GM10248 (cell line): ENCODE measurements around the gene WDR75.

Experiments
- CTCF ChIA-PET: fragments of 300-600 bp; sonication (Branson Sonifier 250); formaldehyde crosslinking; extraction: SDS; loops from one replicate; lab custom pipeline; 2021; ENCODE audit warnings: antibody characterized with exemption; lab: Yijun Ruan, JAX
- POLR2A ChIA-PET: fragments of 350-650 bp; sonication (Branson Sonifier 250); formaldehyde crosslinking; extraction: SDS; loops from one replicate; lab custom pipeline; 2020; ENCODE audit warnings: antibody characterized with exemption; lab: Yijun Ruan, JAX
- DNase-seq: peaks from one replicate; pipeline ENCODE4 v3.0.0; 2012; ENCODE audit errors: extremely low spot score
- TF ChIP-seq, protein P1 (sequence below): IDR thresholded peaks from 2 replicates; pipeline ENCODE4 v1.5.1; 2012; ENCODE audit warnings: mild to moderate bottlenecking, low read depth; ENCODE audit errors: extremely low read depth, missing control alignments, control extremely low read depth

The WDR75 gene

DNA sequence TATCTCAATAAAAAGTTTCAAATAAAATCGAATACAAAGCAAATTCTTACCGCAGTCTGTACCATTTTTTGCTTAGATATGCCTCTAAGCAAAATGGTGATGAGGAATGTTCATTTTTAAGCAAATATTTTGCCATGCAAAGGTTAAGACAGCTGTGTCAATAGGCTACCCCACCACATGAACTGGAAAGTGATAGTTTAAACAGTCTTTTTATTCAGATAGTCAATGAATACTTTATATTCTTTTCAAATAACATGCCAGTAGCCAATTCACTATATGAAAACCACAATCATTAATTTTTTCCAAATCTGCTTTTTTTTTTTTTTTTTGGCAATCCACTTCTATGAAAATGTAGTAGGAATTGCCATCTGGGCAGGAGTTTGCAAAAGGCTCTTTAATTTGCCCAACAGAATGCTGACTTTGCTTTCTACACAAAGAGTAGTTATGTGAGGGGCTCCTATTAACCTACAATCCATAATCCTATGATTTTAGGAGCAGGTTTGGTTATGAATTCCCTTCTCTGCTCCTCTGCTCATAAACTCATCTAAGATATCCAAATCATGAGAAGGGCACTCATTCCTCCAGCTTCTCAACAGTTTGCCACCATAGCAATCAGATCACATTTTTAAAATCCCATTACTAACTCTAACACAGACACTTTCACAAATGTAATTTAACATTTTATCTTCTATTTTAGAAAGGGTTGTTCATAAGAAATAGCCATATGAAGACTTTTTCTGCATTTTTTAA, 70.1 kb downstream of the WDR75 start:
- POLR2A ChIA-PET = no interaction called here
- CTCF ChIA-PET = no interaction called here
- DNase-seq = no peak
- TF ChIP-seq, protein P1, sequence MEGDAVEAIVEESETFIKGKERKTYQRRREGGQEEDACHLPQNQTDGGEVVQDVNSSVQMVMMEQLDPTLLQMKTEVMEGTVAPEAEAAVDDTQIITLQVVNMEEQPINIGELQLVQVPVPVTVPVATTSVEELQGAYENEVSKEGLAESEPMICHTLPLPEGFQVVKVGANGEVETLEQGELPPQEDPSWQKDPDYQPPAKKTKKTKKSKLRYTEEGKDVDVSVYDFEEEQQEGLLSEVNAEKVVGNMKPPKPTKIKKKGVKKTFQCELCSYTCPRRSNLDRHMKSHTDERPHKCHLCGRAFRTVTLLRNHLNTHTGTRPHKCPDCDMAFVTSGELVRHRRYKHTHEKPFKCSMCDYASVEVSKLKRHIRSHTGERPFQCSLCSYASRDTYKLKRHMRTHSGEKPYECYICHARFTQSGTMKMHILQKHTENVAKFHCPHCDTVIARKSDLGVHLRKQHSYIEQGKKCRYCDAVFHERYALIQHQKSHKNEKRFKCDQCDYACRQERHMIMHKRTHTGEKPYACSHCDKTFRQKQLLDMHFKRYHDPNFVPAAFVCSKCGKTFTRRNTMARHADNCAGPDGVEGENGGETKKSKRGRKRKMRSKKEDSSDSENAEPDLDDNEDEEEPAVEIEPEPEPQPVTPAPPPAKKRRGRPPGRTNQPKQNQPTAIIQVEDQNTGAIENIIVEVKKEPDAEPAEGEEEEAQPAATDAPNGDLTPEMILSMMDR = no peak

DNA sequence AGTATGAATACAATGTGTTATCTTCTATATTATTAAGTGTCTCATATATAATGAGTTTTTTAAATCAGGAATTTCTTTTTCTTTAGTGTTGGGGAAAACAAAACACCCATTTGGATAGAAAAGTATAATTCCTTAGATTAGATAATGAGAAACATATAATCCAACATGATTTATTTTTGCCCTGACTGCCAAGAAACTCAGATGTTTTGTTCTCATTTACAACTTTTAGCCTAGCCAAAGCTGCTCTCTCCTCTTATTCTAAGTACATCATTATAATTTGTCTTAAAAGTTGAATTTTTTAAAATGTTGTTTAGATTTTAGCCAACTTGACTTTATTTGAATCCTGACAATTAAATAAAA, 70.7 kb downstream of the WDR75 start:
- ChIA-PET CTCF (no interaction called here), POLR2A (no interaction called here)
- no peak for DNase-seq
- TF ChIP-seq, protein P1 = no peak

DNA sequence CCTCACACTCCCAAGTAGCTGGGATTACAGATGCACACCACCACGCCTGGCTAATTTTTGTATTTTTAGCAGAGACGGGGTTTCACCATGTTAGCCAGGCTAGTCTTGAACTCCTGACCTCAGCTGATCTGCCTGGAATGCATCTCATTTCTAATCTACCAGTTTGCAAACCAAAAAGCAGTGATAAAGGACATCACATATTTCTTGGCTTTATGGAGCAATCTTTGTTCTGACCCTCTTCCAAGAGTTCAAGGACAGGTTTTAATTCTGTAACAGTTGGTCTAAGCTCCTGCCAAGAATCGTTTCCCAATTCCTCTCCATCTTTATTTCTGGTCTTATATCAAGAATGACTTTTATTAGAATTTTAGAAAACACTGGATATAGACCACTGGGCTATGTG, 71.6 kb downstream of the WDR75 start:
- no peak for DNase-seq
- ChIA-PET POLR2A (no interaction called here), CTCF (interaction anchor here (1.3 to 1.6 kb wide), 2 partner anchors 11 to 31 kb away, joined by 3 to 4 read pairs; no protein-coding TSS in a partner anchor)
- TF ChIP-seq, protein P1 = no peak

DNA sequence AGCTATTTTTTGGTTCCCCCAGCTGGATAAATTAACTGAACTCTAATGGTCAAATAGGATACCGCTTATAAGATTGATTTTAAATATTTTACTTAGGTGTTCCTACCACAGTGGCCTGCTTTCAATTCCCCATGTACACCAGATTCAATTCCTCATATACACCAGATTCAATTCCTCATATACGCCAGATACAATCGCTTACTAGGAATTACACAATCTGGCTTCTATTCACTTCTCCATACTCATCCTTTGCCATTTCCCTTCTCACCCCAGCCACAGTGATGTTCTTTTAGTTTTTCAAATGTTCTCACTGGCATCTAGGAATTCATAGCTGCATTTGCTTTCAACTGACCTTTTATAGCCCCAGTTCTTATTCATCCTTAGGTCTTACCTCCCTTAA, 72.8 kb downstream of the WDR75 start:
- TF ChIP-seq, protein P1 = no peak
- ChIA-PET POLR2A (no interaction called here), CTCF (interaction anchor here (1.3 to 1.6 kb wide), 2 partner anchors 13 to 32 kb away, joined by 3 to 4 read pairs; no protein-coding TSS in a partner anchor)
- DNase-seq = no peak

DNA sequence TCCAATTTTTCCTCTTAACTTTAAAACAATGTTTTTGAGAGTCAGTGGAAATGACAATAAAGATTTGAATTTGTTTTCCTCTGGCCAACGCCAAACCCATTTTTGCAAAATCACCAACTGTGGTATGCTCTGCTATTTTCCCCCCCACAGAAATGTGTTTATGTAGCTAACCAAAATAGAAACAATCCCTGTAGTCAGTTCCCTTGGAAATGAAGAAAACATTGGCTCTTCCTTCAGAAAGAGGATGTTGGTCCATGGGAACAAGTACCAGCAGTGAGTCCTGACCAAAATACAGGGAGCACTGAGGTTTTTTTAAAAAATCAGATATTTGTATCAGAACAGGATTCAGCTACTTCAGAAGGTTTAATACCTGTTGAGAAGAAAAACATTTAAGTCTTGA, 74.0 kb downstream of the WDR75 start:
- ChIA-PET POLR2A (no interaction called here), CTCF (interaction anchor here (0.9 kb wide), 1 partner anchor 11 kb away, joined by 3 read pairs; no protein-coding TSS in a partner anchor)
- TF ChIP-seq, protein P1 = no peak
- no peak for DNase-seq

DNA sequence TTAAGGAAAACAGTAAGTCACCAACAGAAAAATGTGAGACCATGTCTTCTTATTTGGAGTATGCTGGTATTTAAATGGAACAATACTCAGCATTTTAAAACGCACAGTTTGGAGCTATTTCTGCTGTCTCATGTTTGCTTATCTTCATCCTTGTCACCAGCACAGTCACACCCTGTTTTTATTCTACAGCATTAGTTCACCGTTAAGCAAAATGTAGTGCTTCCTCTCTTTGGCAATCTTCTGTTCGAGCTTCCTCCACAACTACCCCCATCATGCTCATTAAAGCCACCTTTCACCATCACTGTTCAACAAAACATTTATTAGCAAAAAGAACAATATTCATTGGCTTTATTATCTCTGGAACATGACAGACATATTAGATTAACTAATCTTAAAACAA, 75.3 kb downstream of the WDR75 start:
- POLR2A ChIA-PET = no interaction called here
- no peak for DNase-seq
- TF ChIP-seq, protein P1 = no peak
- CTCF ChIA-PET = interaction anchor here (1.9 kb wide), 1 partner anchor 12 kb away, joined by 5 read pairs; no protein-coding TSS in a partner anchor
